ENCODE results near the gene EID2B. TPM values are rescaled to one million over a fixed set of nuclear protein-coding genes. Genes with fewer than 3 reads are reported as not detected.

Gene EID2B
- total RNA-seq, 1 donor from 2014 or later: 2.4 TPM

GRCh38 chr19:39533003-39533512 lies 406 bp upstream of the EID2B start:
- DNase-seq (ENCODE audit: low spot score): no peak

- DNase-seq (ENCODE audit: low spot score): no peak
These were observed 819 bp downstream of the EID2B start for GRCh38 chr19:39531834-39532232.

- DNase-seq (ENCODE audit: low spot score): no peak
These were observed 7.4 kb downstream of the EID2B start for GRCh38 chr19:39525205-39525604.

GRCh38 chr19:39524495-39524894 lies 8.2 kb downstream of the EID2B start:
- DNase-seq (ENCODE audit: low spot score): no peak

GRCh38 chr19:39520541-39521484 lies 11.8 kb downstream of the EID2B start:
- DNase-seq (ENCODE audit: low spot score): no peak

GRCh38 chr19:39518975-39519374 lies 13.7 kb downstream of the EID2B start:
- DNase-seq (ENCODE audit: low spot score): no peak

GRCh38 chr19:39518458-39518857 lies 14.2 kb downstream of the EID2B start:
- no peak for DNase-seq (ENCODE audit: low spot score)

- DNase-seq (ENCODE audit: low spot score): no peak
These were observed 15.2 kb downstream of the EID2B start for GRCh38 chr19:39517432-39517831.

GRCh38 chr19:39516270-39516669 lies 16.4 kb downstream of the EID2B start:
- no peak for DNase-seq (ENCODE audit: low spot score)

GRCh38 chr19:39515551-39516191 lies 17.0 kb downstream of the EID2B start:
- no peak for DNase-seq (ENCODE audit: low spot score)

GRCh38 chr19:39514840-39515550 lies 17.7 kb downstream of the EID2B start, which contains the start of gene SELENOV:
TSS of gene SELENOV (plus strand) at chr19:39515139. CDS start at chr19:39515213, 74 bp downstream.
- no peak for DNase-seq (ENCODE audit: low spot score)

GRCh38 chr19:39512988-39513387 lies 19.7 kb downstream of the EID2B start:
- DNase-seq (ENCODE audit: low spot score): no peak

GRCh38 chr19:39509233-39509632 lies 23.4 kb downstream of the EID2B start:
- no peak for DNase-seq (ENCODE audit: low spot score)

- DNase-seq (ENCODE audit: low spot score): no peak
These were observed 24.0 kb downstream of the EID2B start for GRCh38 chr19:39508629-39509028.

- no peak for DNase-seq (ENCODE audit: low spot score)
These were observed 24.8 kb downstream of the EID2B start for GRCh38 chr19:39507715-39508364.

GRCh38 chr19:39506944-39507714 lies 25.5 kb downstream of the EID2B start:
- DNase-seq (ENCODE audit: low spot score): no peak

- DNase-seq (ENCODE audit: low spot score): no peak
These were observed 26.1 kb downstream of the EID2B start for GRCh38 chr19:39506598-39506943.

GRCh38 chr19:39502640-39503417 lies 29.8 kb downstream of the EID2B start:
- DNase-seq (ENCODE audit: low spot score): no peak

GRCh38 chr19:39501340-39501739 lies 31.3 kb downstream of the EID2B start:
- no peak for DNase-seq (ENCODE audit: low spot score)

- DNase-seq (ENCODE audit: low spot score): no peak
These were observed 32.1 kb downstream of the EID2B start for GRCh38 chr19:39500543-39500942.
